ENCODE results near the gene FXYD4. TPM values are rescaled to one million over a fixed set of nuclear protein-coding genes. Genes with fewer than 3 reads are reported as not detected.
A peak's percentile ranks its signal among the peaks of the same experiment; 100 is the strongest.

FXYD4 gene
- total RNA-seq, 1 experiment from 2014 or later = not detected

DNA sequence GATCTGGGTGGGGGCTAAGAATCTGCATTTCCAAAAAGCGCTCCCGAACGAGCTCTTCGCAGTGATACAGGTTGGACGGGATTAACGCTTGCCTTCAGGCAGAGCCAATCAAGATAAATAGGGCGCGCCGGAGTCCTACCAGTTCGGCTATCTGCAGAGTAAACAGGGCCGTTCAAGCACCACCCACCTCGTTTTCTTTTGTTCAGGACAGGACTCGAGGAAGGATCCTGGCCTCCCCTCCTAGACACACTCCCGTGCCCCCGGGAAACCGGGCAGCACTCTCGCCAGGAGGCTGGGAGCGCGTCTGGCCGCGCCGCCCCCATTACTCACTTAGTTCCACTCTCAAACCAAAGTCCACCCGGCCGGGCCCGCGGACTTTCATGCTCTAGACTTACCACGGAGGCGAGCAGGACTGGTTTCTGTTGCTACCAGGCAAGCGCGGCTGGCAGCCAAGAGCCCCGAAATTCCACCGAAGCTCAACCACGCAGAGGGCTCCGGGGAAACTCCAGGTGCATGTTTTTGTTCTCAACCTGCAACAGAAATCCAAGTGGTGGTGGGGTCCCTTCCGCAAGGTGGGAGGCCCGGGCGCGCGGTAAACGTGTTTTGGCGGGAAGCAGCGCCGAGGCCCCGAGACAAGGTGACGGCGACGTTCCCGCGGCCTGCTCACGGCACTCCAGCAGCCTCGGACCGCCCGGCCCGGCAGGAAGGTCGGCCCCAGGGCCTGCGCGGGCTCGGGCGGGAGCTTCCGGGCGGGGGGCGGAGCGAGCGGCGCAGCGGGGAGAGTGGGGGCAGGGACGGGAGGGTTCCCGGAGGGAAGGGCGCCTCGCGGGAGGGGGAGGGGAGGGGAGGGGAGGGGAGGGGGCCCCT is 24.9 kb downstream of the FXYD4 start:
- Histone ChIP-seq H3K9me3 (ENCODE audit: low read length) (no peaks in the 10 kb centered on the region), H3K9ac (ENCODE audit: low read length) (peak overlapping the region; percentile 98), H4K20me1 (ENCODE audit: low read length) (peaks cover 76% of the 10 kb centered on the region), H3K36me3 (ENCODE audit: low read depth, low read length) (peaks cover 57% of the 10 kb centered on the region), H3K9me2 (replicated peaks; ENCODE audit: low read length) (no peaks in the 10 kb centered on the region), H3K79me2 (ENCODE audit: low read length) (peaks cover 98% of the 10 kb centered on the region), H3K4me3 (ENCODE audit: low read length) (peak overlapping the region; percentile 78), H3K4me2 (ENCODE audit: low read length) (peak overlapping the region; percentile 95), H3K27me3 (ENCODE audit: low read length) (no peaks in the 10 kb centered on the region), H3K4me1 (ENCODE audit: insufficient read depth, low read length) (peaks cover 48% of the 10 kb centered on the region), H3K27ac (ENCODE audit: low read length) (peak overlapping the region; percentile 93), H3F3A (ENCODE audit: low read length, unreplicated experiment) (no peaks in the 10 kb centered on the region), H2AFZ (ENCODE audit: low read length) (peak overlapping the region; percentile 39; the same call in 1 of the 2 replicates)
- TF ChIP-seq, protein P1, sequence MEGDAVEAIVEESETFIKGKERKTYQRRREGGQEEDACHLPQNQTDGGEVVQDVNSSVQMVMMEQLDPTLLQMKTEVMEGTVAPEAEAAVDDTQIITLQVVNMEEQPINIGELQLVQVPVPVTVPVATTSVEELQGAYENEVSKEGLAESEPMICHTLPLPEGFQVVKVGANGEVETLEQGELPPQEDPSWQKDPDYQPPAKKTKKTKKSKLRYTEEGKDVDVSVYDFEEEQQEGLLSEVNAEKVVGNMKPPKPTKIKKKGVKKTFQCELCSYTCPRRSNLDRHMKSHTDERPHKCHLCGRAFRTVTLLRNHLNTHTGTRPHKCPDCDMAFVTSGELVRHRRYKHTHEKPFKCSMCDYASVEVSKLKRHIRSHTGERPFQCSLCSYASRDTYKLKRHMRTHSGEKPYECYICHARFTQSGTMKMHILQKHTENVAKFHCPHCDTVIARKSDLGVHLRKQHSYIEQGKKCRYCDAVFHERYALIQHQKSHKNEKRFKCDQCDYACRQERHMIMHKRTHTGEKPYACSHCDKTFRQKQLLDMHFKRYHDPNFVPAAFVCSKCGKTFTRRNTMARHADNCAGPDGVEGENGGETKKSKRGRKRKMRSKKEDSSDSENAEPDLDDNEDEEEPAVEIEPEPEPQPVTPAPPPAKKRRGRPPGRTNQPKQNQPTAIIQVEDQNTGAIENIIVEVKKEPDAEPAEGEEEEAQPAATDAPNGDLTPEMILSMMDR (conservative IDR thresholded peaks at IDR 0.05; ENCODE audit: low read depth, low read length) = no peak
- TF ChIP-seq EZH2phosphoT487 (IDR thresholded peaks at IDR 0.05; ENCODE audit: borderline replicate concordance, low read length) = no peak
- no peak for TF ChIP-seq EZH2 (IDR thresholded peaks at IDR 0.05; ENCODE audit: low read length, unreplicated experiment)
- DNase-seq (peak; percentile 82), ATAC-seq (peak; percentile 71)
- ChIA-PET POLR2A (ENCODE audit: unreplicated experiment) (interaction anchor here (0.7 to 1.1 kb wide), 3 partner anchors 17 to 91 kb away, joined by 3 to 4 read pairs (median 4); no protein-coding TSS in a partner anchor), CTCF (interaction anchor here (0.5 to 0.6 kb wide), 3 partner anchors 13 to 967 kb away, joined by 3 to 6 read pairs (median 6); partner anchors contain the start of gene HNRNPF)
- intact Hi-C loops (cut with micrococcal nuclease) = loop anchor here (5.0 kb wide), 2 partner anchors 39 to 41 kb away; partner anchors contain the start of gene ZNF487
- BruUV-seq (replicated peaks) = TSS peak; percentile 33

DNA sequence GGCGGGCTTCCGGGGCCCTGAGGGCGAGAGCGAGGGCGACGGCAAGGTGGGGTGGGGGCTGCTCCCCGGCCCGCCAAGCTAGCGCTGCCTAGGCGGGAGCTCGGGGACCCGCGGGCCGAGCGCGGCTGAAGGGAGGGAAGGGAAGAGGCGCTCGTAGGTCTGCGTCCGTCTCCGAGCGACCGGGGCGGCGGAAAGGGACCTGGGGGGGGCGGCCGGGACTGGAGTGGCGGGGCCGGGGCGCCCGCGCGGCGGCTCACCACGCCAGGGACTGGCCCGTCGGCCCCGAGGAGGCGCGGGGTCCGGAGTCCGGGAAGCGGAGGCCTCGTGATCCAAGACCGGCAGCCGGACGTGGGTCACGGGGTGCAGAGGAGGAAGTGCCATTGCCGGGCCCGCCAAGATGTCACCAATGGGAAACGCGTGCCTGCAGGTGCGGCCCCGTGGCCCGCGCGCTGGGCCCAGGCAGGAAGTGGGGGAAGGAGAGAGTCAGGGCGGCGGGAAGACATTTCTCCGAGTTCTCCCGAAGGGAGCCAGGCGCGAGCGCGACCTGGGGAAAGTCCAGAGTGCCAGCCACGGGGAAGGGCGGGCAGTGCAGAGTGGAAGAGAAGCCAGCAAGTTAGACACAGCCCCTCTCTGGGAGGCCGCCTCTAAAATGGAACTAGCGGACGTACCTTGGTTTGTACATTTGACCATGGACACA is 25.6 kb downstream of the FXYD4 start:
- Histone ChIP-seq H2AFZ (ENCODE audit: low read length) (no peak overlapping the region), H3K36me3 (ENCODE audit: low read depth, low read length) (peaks cover 54% of the 10 kb centered on the region), H3K79me2 (ENCODE audit: low read length) (peaks cover 98% of the 10 kb centered on the region), H3K27ac (ENCODE audit: low read length) (peak overlapping the region; percentile 93), H3K9me3 (ENCODE audit: low read length) (no peaks in the 10 kb centered on the region), H3K9ac (ENCODE audit: low read length) (peak overlapping the region; percentile 98), H4K20me1 (ENCODE audit: low read length) (peaks cover 78% of the 10 kb centered on the region), H3K4me2 (ENCODE audit: low read length) (peak overlapping the region; percentile 85), H3K4me3 (ENCODE audit: low read length) (peak overlapping the region; percentile 78), H3F3A (ENCODE audit: low read length, unreplicated experiment) (no peaks in the 10 kb centered on the region), H3K4me1 (ENCODE audit: insufficient read depth, low read length) (peaks cover 54% of the 10 kb centered on the region), H3K9me2 (replicated peaks; ENCODE audit: low read length) (no peaks in the 10 kb centered on the region), H3K27me3 (ENCODE audit: low read length) (no peaks in the 10 kb centered on the region)
- TF ChIP-seq EZH2phosphoT487 (IDR thresholded peaks at IDR 0.05; ENCODE audit: borderline replicate concordance, low read length) = peak; percentile 93
- TF ChIP-seq, protein P1 (conservative IDR thresholded peaks at IDR 0.05; ENCODE audit: low read depth, low read length) = no peak
- no TSS peak for BruUV-seq (replicated peaks)
- DNase-seq = peak; percentile 96
- ChIA-PET POLR2A (ENCODE audit: unreplicated experiment) (interaction anchor here (1.1 kb wide), 1 partner anchor 17 kb away, joined by 4 read pairs; no protein-coding TSS in a partner anchor), CTCF (interaction anchor here (0.5 to 0.6 kb wide), 2 partner anchors 12 to 968 kb away, joined by 6 read pairs; partner anchors contain the start of gene HNRNPF)
- intact Hi-C loops (cut with micrococcal nuclease) = loop anchor here (1.0 to 5.0 kb wide), 3 partner anchors 10 to 40 kb away; partner anchors contain the start of gene ZNF487
- peak; percentile 80 for ATAC-seq
